ENCODE data around the gene CD59.
"Not testable (repeated sequence)": the region's sequence is repeated elsewhere in the genome, so short reads cannot be mapped to it uniquely, and the experiment has no call there.

CD59 gene

GRCh38 chr11:33713151-33713855, 22.9 kb downstream of the CD59 start:
- no peak for DNase-seq (ENCODE audit: low read depth)

- no peak for DNase-seq (ENCODE audit: low read depth)
Measured at GRCh38 chr11:33712436-33712835, 23.8 kb downstream of the CD59 start.

GRCh38 chr11:33709466-33709865, 26.8 kb downstream of the CD59 start:
- no peak for DNase-seq (ENCODE audit: low read depth)

- no peak for DNase-seq (ENCODE audit: low read depth)
Measured at GRCh38 chr11:33708985-33709384, 27.2 kb downstream of the CD59 start.

- not testable (repeated sequence) for DNase-seq (ENCODE audit: low read depth)
Measured at GRCh38 chr11:33707831-33708230, 28.4 kb downstream of the CD59 start.

GRCh38 chr11:33706966-33707365, 29.3 kb downstream of the CD59 start:
- no peak for DNase-seq (ENCODE audit: low read depth)

- DNase-seq (ENCODE audit: low read depth): no peak
Measured at GRCh38 chr11:33706546-33706945, 29.7 kb downstream of the CD59 start.

- DNase-seq (ENCODE audit: low read depth): no peak
Measured at GRCh38 chr11:33704240-33705002, 31.8 kb downstream of the CD59 start.

- no peak for DNase-seq (ENCODE audit: low read depth)
Measured at GRCh38 chr11:33703788-33704187, 32.4 kb downstream of the CD59 start.

GRCh38 chr11:33703234-33703633, 33.0 kb downstream of the CD59 start:
- no peak for DNase-seq (ENCODE audit: low read depth)

GRCh38 chr11:33701302-33702230, 34.7 kb downstream of the CD59 start:
- DNase-seq (ENCODE audit: low read depth): no peak

- DNase-seq (ENCODE audit: low read depth): peak; percentile 82
Measured at GRCh38 chr11:33700502-33701271, 35.5 kb downstream of the CD59 start, which contains the start of gene C11orf91. C11orf91 (minus strand) TSS chr11:33700826; CDS start chr11:33700740, 86 bp downstream.

GRCh38 chr11:33700063-33700501, 36.1 kb downstream of the CD59 start:
- DNase-seq (ENCODE audit: low read depth): no peak

GRCh38 chr11:33699515-33700062, 36.6 kb downstream of the CD59 start:
- DNase-seq (ENCODE audit: low read depth): no peak

- DNase-seq (ENCODE audit: low read depth): no peak
Measured at GRCh38 chr11:33698921-33699320, 37.3 kb downstream of the CD59 start.

GRCh38 chr11:33697997-33698396, 38.2 kb downstream of the CD59 start:
- no peak for DNase-seq (ENCODE audit: low read depth)

GRCh38 chr11:33696931-33697638, 39.1 kb downstream of the CD59 start:
- no peak for DNase-seq (ENCODE audit: low read depth)

- DNase-seq (ENCODE audit: low read depth): no peak
Measured at GRCh38 chr11:33696411-33696810, 39.8 kb downstream of the CD59 start.

- DNase-seq (ENCODE audit: low read depth): no peak
Measured at GRCh38 chr11:33695051-33695566, 41.1 kb downstream of the CD59 start.

GRCh38 chr11:33694346-33695050, 41.7 kb downstream of the CD59 start:
- DNase-seq (ENCODE audit: low read depth): no peak

All from activated gamma-delta T cell treated with anti-CD3 and anti-CD28 coated beads, Interleukin-2, amount 50 U/mL, for 16 hours (primary cell).